NCI-H2107 treated with DMSO at 0.1 percent for 48 hours (cell line): ENCODE measurements around the gene FAM53A.
"Not testable (repeated sequence)": the region's sequence is repeated elsewhere in the genome, so short reads cannot be mapped to it uniquely, and the experiment has no call there.

Experiments
- DNase-seq: peaks from one replicate; lab custom pipeline; 2025; ENCODE audit not compliant: unreplicated experiment; lab: John Stamatoyannopoulos, UW

FAM53A gene

GRCh38 chr4:1641671-1642070 lies 42.4 kb downstream of the FAM53A start:
- DNase-seq = no peak

GRCh38 chr4:1640716-1641503 lies 43.2 kb downstream of the FAM53A start:
- not testable (repeated sequence) for DNase-seq

- no peak for DNase-seq
Measured at GRCh38 chr4:1640190-1640589, 43.9 kb downstream of the FAM53A start.

GRCh38 chr4:1639299-1639868 lies 44.7 kb downstream of the FAM53A start:
- DNase-seq = no peak

GRCh38 chr4:1638873-1639272 lies 45.2 kb downstream of the FAM53A start:
- DNase-seq = no peak

GRCh38 chr4:1638272-1638598 lies 45.9 kb downstream of the FAM53A start:
- no peak for DNase-seq

GRCh38 chr4:1637580-1638271 lies 46.4 kb downstream of the FAM53A start:
- no peak for DNase-seq

GRCh38 chr4:1636490-1637211 lies 47.5 kb downstream of the FAM53A start:
- DNase-seq = no peak

- no peak for DNase-seq
Measured at GRCh38 chr4:1635464-1635863, 48.6 kb downstream of the FAM53A start.

GRCh38 chr4:1633993-1634392 lies 50.1 kb downstream of the FAM53A start:
- DNase-seq = no peak

- DNase-seq = no peak
Measured at GRCh38 chr4:1632109-1633104, 51.7 kb downstream of the FAM53A start.

GRCh38 chr4:1631136-1631535 lies 53.0 kb downstream of the FAM53A start:
- DNase-seq = no peak

- no peak for DNase-seq
Measured at GRCh38 chr4:1630266-1630665, 53.8 kb downstream of the FAM53A start.

GRCh38 chr4:1629699-1630083 lies 54.4 kb downstream of the FAM53A start:
- DNase-seq = no peak

- no peak for DNase-seq
Measured at GRCh38 chr4:1628892-1629698, 55.0 kb downstream of the FAM53A start.

- no peak for DNase-seq
Measured at GRCh38 chr4:1627417-1628313, 56.4 kb downstream of the FAM53A start.

GRCh38 chr4:1626941-1627340 lies 57.2 kb downstream of the FAM53A start:
- no peak for DNase-seq

- DNase-seq = no peak
Measured at GRCh38 chr4:1626151-1626550, 58.0 kb downstream of the FAM53A start.
